GM23338 (cell line): ENCODE results near the gene SPTB. TPM values are rescaled to one million over a fixed set of nuclear protein-coding genes. Genes with fewer than 3 reads are reported as not detected.

Experiments used
- ATAC-seq: fragments of 200-7000 bp; cut with Tn5 transposase; 3 replicates; pipeline ENCODE4 v1.9.1; 2020
- DNase-seq: peaks from one replicate; pipeline ENCODE4 v3.0.0-alpha.2; 2015; ENCODE audit warnings: low spot score
- H2AFZ ChIP-seq: fragments of 200-600 bp; sonication (generic); 2 replicates; pipeline ENCODE4 v1.8.0; 2016; ENCODE audit warnings: antibody characterized with exemption, mild to moderate bottlenecking, moderate library complexity
- H3F3A ChIP-seq: fragments of 200-600 bp; sonication (generic); replicated peaks from 2 replicates; pipeline ENCODE4 v1.8.0; 2017; ENCODE audit warnings: antibody characterized with exemption, mixed run types, low read depth
- H3K27ac ChIP-seq: fragments of 200-600 bp; sonication (generic); 2 replicates; pipeline ENCODE4 v1.6.1; 2016; ENCODE audit warnings: low read depth
- H3K27me3 ChIP-seq: fragments of 200-600 bp; sonication (generic); 2 replicates; pipeline ENCODE4 v1.8.0; 2016; ENCODE audit warnings: mild to moderate bottlenecking, mixed run types, moderate library complexity; ENCODE audit not compliant: insufficient read depth
- H3K36me3 ChIP-seq: fragments of 200-600 bp; sonication (generic); 2 replicates; pipeline ENCODE4 v1.8.0; 2016; ENCODE audit warnings: mild to moderate bottlenecking; ENCODE audit not compliant: insufficient read depth
- H3K4me1 ChIP-seq: fragments of 200-600 bp; sonication (generic); 2 replicates; pipeline ENCODE4 v1.8.0; 2016; ENCODE audit warnings: mild to moderate bottlenecking, moderate library complexity; ENCODE audit not compliant: insufficient read depth
- H3K4me2 ChIP-seq: fragments of 200-600 bp; sonication (generic); 2 replicates; pipeline ENCODE4 v1.7.1; 2017; ENCODE audit warnings: mixed run types
- H3K4me3 ChIP-seq: fragments of 200-600 bp; sonication (generic); 2 replicates; pipeline ENCODE4 v1.6.1; 2016; ENCODE audit warnings: mixed run types
- H3K79me2 ChIP-seq: fragments of 200-600 bp; sonication (generic); replicated peaks from 2 replicates; pipeline ENCODE4 v1.8.0; 2017; ENCODE audit warnings: mild to moderate bottlenecking; ENCODE audit not compliant: insufficient read depth
- H3K9me2 ChIP-seq: fragments of 200-600 bp; sonication (generic); 2 replicates; pipeline ENCODE4 v1.8.0; 2017; ENCODE audit not compliant: insufficient read depth
- H4K20me1 ChIP-seq: fragments of 200-600 bp; sonication (generic); replicated peaks from 2 replicates; pipeline ENCODE4 v1.8.0; 2017; ENCODE audit warnings: mild to moderate bottlenecking; ENCODE audit not compliant: insufficient read depth
- H3K27ac Mint-ChIP-seq: 2 replicates; pipeline ENCODE4 v1.8.0; 2020; ENCODE audit warnings: inconsistent platforms, mild to moderate bottlenecking, moderate library complexity, mixed read lengths
- H3K27me3 Mint-ChIP-seq: 3 replicates; pipeline ENCODE4 v1.8.0; 2022; ENCODE audit warnings: low read depth, mild to moderate bottlenecking, moderate library complexity, mixed read lengths, inconsistent platforms; ENCODE audit not compliant: insufficient read depth, poor library complexity
- H3K36me3 Mint-ChIP-seq: 3 replicates; pipeline ENCODE4 v1.8.0; 2021; ENCODE audit warnings: low read depth, mild to moderate bottlenecking, inconsistent platforms, moderate library complexity, mixed read lengths
- H3K4me1 Mint-ChIP-seq: 3 replicates; pipeline ENCODE4 v1.8.0; 2020; ENCODE audit warnings: mild to moderate bottlenecking, inconsistent platforms, mixed read lengths
- H3K4me3 Mint-ChIP-seq: 3 replicates; pipeline ENCODE4 v1.8.0; 2021; ENCODE audit warnings: moderate library complexity, mild to moderate bottlenecking, inconsistent platforms, mixed read lengths
- H3K9me3 Mint-ChIP-seq: 3 replicates; pipeline ENCODE4 v1.8.0; 2020; ENCODE audit warnings: moderate library complexity, mild to moderate bottlenecking, inconsistent platforms, mixed read lengths
- CREB1 ChIP-seq: fragments of 250-450 bp; sonication (Bioruptor Pico); IDR thresholded peaks from 2 replicates; pipeline ENCODE4 v1.5.0; 2020; ENCODE audit warnings: low read depth, mild to moderate bottlenecking, moderate library complexity
- EZH2 ChIP-seq: fragments of 200-600 bp; sonication (generic); IDR thresholded peaks from one replicate; pipeline ENCODE4 v1.8.0; 2017; ENCODE audit warnings: antibody characterized with exemption, mild to moderate bottlenecking, low read depth; ENCODE audit not compliant: unreplicated experiment
- EZH2phosphoT487 ChIP-seq: fragments of 200-600 bp; sonication (generic); IDR thresholded peaks from one replicate; pipeline ENCODE4 v1.8.1; 2018; ENCODE audit warnings: antibody characterized with exemption; ENCODE audit not compliant: unreplicated experiment
- JUNB ChIP-seq: IDR thresholded peaks from one replicate; pipeline ENCODE4 v1.6.1; 2016; ENCODE audit warnings: antibody characterized with exemption; ENCODE audit not compliant: unreplicated experiment
- NANOG ChIP-seq: IDR thresholded peaks from 2 replicates; pipeline ENCODE4 v1.6.1; 2016; ENCODE audit warnings: antibody characterized with exemption, borderline replicate concordance
- POLR2AphosphoS5 ChIP-seq: IDR thresholded peaks from 2 replicates; pipeline ENCODE4 v1.6.1; 2016; ENCODE audit warnings: antibody characterized with exemption, low read depth
- STAT1 ChIP-seq: IDR thresholded peaks from one replicate; pipeline ENCODE4 v1.6.1; 2016; ENCODE audit warnings: antibody characterized with exemption; ENCODE audit not compliant: unreplicated experiment
- ZNF114 ChIP-seq: fragments of 250-450 bp; sonication (Bioruptor Pico); IDR thresholded peaks from 2 replicates; pipeline ENCODE4 v1.5.0; 2020; ENCODE audit warnings: mild to moderate bottlenecking, moderate library complexity
- ZNF331 ChIP-seq: fragments of 250-450 bp; sonication (Bioruptor Pico); IDR thresholded peaks from 2 replicates; pipeline ENCODE4 v1.5.0; 2020; ENCODE audit warnings: low read depth, mild to moderate bottlenecking, moderate library complexity
- polyA plus RNA-seq: library from polyadenylated mRNA; unstranded; fragments of >200 nt; fragmentation: Nextera tagmentation; extraction: Ambion mirVana; gene quantifications from 2 replicates; pipeline ENCODE4 v1.2.1, GENCODE V29; 2016
- total RNA-seq: library from RNA; depleted of rRNA; stranded (reverse); fragments of >200 nt; shearing (Covaris generic); gene quantifications from 2 replicates; pipeline ENCODE4 v1.2.3, GENCODE V29; 2014
- TF ChIP-seq, protein P1 (sequence below): IDR thresholded peaks from one replicate; pipeline ENCODE4 v1.6.1; 2018; ENCODE audit warnings: antibody characterized with exemption; ENCODE audit not compliant: unreplicated experiment
- TF ChIP-seq, protein P2 (sequence below), 2 experiments: fragments of 200-600 bp in 1 of 2; sonication (generic) in 1 of 2; conservative IDR thresholded peaks; 2 replicates each; pipeline versions ENCODE4 v1.5.1 to v1.6.1; 2016 to 2017; ENCODE audit warnings: antibody characterized with exemption in 2 of 2, low read depth in 2 of 2, mild to moderate bottlenecking in 2 of 2, moderate library complexity in 1 of 2
- TF ChIP-seq, protein P3 (sequence below): fragments of 250-450 bp; sonication (Bioruptor Pico); IDR thresholded peaks from 2 replicates; pipeline ENCODE4 v1.5.0; 2020; ENCODE audit warnings: mild to moderate bottlenecking, moderate library complexity
- TF ChIP-seq, protein P4 (sequence below): IDR thresholded peaks from 2 replicates; pipeline ENCODE4 v1.6.1; 2016; ENCODE audit warnings: antibody characterized with exemption

Gene SPTB
- total and polyA plus RNA-seq, 2 experiments from 2014 or later, result 1.1 to 1.9 TPM

DNA sequence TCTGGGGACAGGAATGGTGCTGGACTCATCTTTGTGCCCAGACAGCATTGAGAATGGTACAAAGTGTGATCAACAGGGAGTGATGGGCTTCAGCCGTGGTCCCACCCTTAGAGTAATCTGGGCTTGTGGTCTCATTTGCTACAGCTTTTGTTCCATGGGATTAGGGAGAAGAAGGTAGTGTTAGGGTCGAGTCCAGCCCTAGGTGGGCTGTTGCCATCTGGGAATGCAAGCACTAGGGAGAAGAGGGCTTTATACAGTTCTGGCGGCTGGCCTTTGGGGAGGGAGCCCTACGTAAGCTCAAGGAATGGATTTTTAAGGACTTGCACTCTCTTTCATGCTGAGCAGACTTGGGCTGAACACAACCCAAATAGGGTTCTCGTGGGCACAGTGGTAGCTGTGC lies 170.6 kb downstream of the SPTB start:
- H3F3A ChIP-seq, result peaks cover 8% of the 10 kb centered on the region; the same call in 1 of the 2 replicates
- Mint-ChIP-seq H3K27me3 (peaks cover 15% of the 10 kb centered on the region), H3K4me3 (peak overlapping the region; percentile 81), H3K4me1 (peaks cover 60% of the 10 kb centered on the region), H3K9me3 (peaks cover 25% of the 10 kb centered on the region), H3K36me3 (peaks cover 55% of the 10 kb centered on the region), H3K27ac (no peak overlapping the region)
- TF ChIP-seq EZH2phosphoT487, result no peak
- TF ChIP-seq, protein P1, sequence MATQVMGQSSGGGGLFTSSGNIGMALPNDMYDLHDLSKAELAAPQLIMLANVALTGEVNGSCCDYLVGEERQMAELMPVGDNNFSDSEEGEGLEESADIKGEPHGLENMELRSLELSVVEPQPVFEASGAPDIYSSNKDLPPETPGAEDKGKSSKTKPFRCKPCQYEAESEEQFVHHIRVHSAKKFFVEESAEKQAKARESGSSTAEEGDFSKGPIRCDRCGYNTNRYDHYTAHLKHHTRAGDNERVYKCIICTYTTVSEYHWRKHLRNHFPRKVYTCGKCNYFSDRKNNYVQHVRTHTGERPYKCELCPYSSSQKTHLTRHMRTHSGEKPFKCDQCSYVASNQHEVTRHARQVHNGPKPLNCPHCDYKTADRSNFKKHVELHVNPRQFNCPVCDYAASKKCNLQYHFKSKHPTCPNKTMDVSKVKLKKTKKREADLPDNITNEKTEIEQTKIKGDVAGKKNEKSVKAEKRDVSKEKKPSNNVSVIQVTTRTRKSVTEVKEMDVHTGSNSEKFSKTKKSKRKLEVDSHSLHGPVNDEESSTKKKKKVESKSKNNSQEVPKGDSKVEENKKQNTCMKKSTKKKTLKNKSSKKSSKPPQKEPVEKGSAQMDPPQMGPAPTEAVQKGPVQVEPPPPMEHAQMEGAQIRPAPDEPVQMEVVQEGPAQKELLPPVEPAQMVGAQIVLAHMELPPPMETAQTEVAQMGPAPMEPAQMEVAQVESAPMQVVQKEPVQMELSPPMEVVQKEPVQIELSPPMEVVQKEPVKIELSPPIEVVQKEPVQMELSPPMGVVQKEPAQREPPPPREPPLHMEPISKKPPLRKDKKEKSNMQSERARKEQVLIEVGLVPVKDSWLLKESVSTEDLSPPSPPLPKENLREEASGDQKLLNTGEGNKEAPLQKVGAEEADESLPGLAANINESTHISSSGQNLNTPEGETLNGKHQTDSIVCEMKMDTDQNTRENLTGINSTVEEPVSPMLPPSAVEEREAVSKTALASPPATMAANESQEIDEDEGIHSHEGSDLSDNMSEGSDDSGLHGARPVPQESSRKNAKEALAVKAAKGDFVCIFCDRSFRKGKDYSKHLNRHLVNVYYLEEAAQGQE, result no peak
- TF ChIP-seq ZNF331 (CRISPR knock-in tag), result no peak
- no peak for TF ChIP-seq JUNB
- TF ChIP-seq, protein P2, sequence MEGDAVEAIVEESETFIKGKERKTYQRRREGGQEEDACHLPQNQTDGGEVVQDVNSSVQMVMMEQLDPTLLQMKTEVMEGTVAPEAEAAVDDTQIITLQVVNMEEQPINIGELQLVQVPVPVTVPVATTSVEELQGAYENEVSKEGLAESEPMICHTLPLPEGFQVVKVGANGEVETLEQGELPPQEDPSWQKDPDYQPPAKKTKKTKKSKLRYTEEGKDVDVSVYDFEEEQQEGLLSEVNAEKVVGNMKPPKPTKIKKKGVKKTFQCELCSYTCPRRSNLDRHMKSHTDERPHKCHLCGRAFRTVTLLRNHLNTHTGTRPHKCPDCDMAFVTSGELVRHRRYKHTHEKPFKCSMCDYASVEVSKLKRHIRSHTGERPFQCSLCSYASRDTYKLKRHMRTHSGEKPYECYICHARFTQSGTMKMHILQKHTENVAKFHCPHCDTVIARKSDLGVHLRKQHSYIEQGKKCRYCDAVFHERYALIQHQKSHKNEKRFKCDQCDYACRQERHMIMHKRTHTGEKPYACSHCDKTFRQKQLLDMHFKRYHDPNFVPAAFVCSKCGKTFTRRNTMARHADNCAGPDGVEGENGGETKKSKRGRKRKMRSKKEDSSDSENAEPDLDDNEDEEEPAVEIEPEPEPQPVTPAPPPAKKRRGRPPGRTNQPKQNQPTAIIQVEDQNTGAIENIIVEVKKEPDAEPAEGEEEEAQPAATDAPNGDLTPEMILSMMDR (conservative IDR thresholded peaks at IDR 0.05; ENCODE audit: low read depth in 2 of 2), result no peak
- TF ChIP-seq STAT1, result no peak
- no peak for TF ChIP-seq ZNF114
- no peak for TF ChIP-seq POLR2AphosphoS5
- no peak for TF ChIP-seq EZH2
- TF ChIP-seq CREB1 (CRISPR knock-in tag), result no peak
- TF ChIP-seq NANOG, result no peak
- TF ChIP-seq, protein P3, sequence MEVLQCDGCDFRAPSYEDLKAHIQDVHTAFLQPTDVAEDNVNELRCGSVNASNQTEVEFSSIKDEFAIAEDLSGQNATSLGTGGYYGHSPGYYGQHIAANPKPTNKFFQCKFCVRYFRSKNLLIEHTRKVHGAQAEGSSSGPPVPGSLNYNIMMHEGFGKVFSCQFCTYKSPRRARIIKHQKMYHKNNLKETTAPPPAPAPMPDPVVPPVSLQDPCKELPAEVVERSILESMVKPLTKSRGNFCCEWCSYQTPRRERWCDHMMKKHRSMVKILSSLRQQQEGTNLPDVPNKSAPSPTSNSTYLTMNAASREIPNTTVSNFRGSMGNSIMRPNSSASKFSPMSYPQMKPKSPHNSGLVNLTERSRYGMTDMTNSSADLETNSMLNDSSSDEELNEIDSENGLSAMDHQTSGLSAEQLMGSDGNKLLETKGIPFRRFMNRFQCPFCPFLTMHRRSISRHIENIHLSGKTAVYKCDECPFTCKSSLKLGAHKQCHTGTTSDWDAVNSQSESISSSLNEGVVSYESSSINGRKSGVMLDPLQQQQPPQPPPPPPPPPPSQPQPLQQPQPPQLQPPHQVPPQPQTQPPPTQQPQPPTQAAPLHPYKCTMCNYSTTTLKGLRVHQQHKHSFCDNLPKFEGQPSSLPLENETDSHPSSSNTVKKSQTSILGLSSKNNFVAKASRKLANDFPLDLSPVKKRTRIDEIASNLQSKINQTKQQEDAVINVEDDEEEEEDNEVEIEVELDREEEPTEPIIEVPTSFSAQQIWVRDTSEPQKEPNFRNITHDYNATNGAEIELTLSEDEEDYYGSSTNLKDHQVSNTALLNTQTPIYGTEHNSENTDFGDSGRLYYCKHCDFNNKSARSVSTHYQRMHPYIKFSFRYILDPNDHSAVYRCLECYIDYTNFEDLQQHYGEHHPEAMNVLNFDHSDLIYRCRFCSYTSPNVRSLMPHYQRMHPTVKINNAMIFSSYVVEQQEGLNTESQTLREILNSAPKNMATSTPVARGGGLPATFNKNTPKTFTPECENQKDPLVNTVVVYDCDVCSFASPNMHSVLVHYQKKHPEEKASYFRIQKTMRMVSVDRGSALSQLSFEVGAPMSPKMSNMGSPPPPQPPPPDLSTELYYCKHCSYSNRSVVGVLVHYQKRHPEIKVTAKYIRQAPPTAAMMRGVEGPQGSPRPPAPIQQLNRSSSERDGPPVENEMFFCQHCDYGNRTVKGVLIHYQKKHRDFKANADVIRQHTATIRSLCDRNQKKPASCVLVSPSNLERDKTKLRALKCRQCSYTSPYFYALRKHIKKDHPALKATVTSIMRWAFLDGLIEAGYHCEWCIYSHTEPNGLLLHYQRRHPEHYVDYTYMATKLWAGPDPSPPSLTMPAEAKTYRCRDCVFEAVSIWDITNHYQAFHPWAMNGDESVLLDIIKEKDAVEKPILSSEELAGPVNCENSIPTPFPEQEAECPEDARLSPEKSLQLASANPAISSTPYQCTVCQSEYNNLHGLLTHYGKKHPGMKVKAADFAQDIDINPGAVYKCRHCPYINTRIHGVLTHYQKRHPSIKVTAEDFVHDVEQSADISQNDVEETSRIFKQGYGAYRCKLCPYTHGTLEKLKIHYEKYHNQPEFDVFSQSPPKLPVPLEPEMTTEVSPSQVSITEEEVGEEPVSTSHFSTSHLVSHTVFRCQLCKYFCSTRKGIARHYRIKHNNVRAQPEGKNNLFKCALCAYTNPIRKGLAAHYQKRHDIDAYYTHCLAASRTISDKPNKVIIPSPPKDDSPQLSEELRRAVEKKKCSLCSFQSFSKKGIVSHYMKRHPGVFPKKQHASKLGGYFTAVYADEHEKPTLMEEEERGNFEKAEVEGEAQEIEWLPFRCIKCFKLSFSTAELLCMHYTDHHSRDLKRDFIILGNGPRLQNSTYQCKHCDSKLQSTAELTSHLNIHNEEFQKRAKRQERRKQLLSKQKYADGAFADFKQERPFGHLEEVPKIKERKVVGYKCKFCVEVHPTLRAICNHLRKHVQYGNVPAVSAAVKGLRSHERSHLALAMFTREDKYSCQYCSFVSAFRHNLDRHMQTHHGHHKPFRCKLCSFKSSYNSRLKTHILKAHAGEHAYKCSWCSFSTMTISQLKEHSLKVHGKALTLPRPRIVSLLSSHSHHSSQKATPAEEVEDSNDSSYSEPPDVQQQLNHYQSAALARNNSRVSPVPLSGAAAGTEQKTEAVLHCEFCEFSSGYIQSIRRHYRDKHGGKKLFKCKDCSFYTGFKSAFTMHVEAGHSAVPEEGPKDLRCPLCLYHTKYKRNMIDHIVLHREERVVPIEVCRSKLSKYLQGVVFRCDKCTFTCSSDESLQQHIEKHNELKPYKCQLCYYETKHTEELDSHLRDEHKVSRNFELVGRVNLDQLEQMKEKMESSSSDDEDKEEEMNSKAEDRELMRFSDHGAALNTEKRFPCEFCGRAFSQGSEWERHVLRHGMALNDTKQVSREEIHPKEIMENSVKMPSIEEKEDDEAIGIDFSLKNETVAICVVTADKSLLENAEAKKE (CRISPR knock-in tag), result no peak
- TF ChIP-seq, protein P4, sequence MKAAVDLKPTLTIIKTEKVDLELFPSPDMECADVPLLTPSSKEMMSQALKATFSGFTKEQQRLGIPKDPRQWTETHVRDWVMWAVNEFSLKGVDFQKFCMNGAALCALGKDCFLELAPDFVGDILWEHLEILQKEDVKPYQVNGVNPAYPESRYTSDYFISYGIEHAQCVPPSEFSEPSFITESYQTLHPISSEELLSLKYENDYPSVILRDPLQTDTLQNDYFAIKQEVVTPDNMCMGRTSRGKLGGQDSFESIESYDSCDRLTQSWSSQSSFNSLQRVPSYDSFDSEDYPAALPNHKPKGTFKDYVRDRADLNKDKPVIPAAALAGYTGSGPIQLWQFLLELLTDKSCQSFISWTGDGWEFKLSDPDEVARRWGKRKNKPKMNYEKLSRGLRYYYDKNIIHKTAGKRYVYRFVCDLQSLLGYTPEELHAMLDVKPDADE, result no peak
- peaks cover 49% of the 10 kb centered on the region for H4K20me1 ChIP-seq
- peaks cover 16% of the 10 kb centered on the region; the same call in 1 of the 2 replicates for H3K27me3 ChIP-seq
- peak overlapping the region; percentile 86 for H3K4me3 ChIP-seq
- peak overlapping the region; percentile 95 for H3K4me2 ChIP-seq
- peaks cover 52% of the 10 kb centered on the region for H3K4me1 ChIP-seq
- no peaks in the 10 kb centered on the region for H3K9me2 ChIP-seq
- DNase-seq (no peak), ATAC-seq (no peak)
- peaks cover 11% of the 10 kb centered on the region for H3K36me3 ChIP-seq
- H2AFZ ChIP-seq, result no peak overlapping the region
- H3K27ac ChIP-seq, result no peak overlapping the region
- peaks cover 94% of the 10 kb centered on the region for H3K79me2 ChIP-seq
